Keratinocyte (primary cell): ENCODE data around the gene OASL.

Experiments used
- CTCF ChIP-seq, 3 experiments: IDR thresholded peaks in 1 of 3; conservative IDR thresholded peaks in 1 of 3; optimal IDR thresholded peaks in 1 of 3; 2 replicates in 2 of 3; 3 replicates in 1 of 3; pipeline versions ENCODE3 to v1.5.1; 2011; ENCODE audit warnings: low read length in 3 of 3, mild to moderate bottlenecking in 3 of 3, moderate library complexity in 2 of 3, control low read depth in 1 of 3, inconsistent platforms in 1 of 3; ENCODE audit not compliant: insufficient read depth in 2 of 3; ENCODE audit errors: extremely low read depth in 1 of 3
- EZH2 ChIP-seq: IDR thresholded peaks from one replicate; pipeline ENCODE4 v1.6.1; 2012; ENCODE audit warnings: inconsistent platforms, mild to moderate bottlenecking, low read length, moderate library complexity

GRCh38 chr12:120988234-120988633 is 50.8 kb downstream of the OASL start:
- TF ChIP-seq CTCF (optimal IDR thresholded peaks at IDR 0.05 in 1 of 3, IDR thresholded peaks at IDR 0.05 in 1 of 3, conservative IDR thresholded peaks at IDR 0.05 in 1 of 3; ENCODE audit: extremely low read depth in 1 of 3, insufficient read depth in 2 of 3, low read length in 3 of 3) = no peak
- no peak for TF ChIP-seq EZH2
